ENCODE results near the gene SAP30L.

Gene SAP30L

DNA sequence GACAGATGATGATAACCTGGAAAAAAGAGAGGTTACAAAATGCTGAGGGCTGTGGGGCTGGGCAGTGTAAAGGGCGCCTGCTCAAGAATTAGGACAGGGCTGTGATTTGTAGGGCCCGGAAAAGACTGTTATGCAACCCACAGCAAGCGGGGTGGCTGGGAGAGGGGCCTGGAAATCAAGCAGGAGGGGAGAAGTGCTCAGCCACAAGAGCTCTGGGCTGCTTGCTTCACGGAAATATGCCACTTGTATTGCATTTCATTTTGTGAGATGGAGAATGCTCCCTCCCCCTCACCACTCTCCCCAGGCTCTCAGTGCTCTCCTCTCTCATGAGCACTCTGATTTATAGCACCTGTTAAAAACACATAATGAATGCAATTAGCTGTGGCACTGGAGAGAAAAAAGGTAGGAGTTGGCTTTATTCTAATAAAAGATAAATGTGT is 40.6 kb downstream of the SAP30L start:
- H3K4me3 ChIP-seq (ENCODE audit: low read depth in 1 of 2, low read length in 1 of 2): no peak overlapping the region
- no peaks in the 10 kb centered on the region for H3K4me1 ChIP-seq (ENCODE audit: control insufficient read depth in 1 of 2, insufficient read depth in 1 of 2, low read depth in 1 of 2, low read length in 1 of 2)
- peaks cover 99% of the 10 kb centered on the region for H3K27me3 ChIP-seq
- TF ChIP-seq, protein P1, sequence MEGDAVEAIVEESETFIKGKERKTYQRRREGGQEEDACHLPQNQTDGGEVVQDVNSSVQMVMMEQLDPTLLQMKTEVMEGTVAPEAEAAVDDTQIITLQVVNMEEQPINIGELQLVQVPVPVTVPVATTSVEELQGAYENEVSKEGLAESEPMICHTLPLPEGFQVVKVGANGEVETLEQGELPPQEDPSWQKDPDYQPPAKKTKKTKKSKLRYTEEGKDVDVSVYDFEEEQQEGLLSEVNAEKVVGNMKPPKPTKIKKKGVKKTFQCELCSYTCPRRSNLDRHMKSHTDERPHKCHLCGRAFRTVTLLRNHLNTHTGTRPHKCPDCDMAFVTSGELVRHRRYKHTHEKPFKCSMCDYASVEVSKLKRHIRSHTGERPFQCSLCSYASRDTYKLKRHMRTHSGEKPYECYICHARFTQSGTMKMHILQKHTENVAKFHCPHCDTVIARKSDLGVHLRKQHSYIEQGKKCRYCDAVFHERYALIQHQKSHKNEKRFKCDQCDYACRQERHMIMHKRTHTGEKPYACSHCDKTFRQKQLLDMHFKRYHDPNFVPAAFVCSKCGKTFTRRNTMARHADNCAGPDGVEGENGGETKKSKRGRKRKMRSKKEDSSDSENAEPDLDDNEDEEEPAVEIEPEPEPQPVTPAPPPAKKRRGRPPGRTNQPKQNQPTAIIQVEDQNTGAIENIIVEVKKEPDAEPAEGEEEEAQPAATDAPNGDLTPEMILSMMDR (IDR thresholded peaks at IDR 0.05): no peak
- H3K36me3 ChIP-seq: no peaks in the 10 kb centered on the region
- H3K9me3 ChIP-seq: no peaks in the 10 kb centered on the region
- H3K27ac ChIP-seq: no peak overlapping the region

DNA sequence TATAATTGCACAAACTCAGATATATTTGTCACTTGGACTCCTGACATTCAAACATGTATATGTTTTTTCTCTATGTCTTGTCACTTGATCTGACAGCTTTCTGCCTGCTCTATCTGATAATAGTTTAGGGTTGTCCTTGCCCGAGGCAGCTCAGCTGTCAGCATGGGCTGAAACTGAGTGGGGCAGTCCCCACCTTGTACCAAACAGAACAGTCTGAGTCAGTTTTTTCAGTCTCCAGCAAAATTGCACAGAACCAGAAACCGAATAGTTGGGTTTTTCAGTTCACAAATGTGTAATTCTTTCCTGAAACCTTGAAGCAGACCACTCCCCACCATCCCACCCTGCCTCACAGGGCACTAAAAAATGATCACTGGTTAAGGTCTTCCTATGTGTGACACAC is 41.7 kb downstream of the SAP30L start:
- Histone ChIP-seq H3K27me3 (peaks cover 97% of the 10 kb centered on the region), H3K4me1 (ENCODE audit: control insufficient read depth in 1 of 2, insufficient read depth in 1 of 2, low read depth in 1 of 2, low read length in 1 of 2) (no peaks in the 10 kb centered on the region), H3K27ac (no peak overlapping the region), H3K36me3 (no peaks in the 10 kb centered on the region), H3K4me3 (ENCODE audit: low read depth in 1 of 2, low read length in 1 of 2) (no peak overlapping the region), H3K9me3 (no peaks in the 10 kb centered on the region)
- TF ChIP-seq, protein P1 (IDR thresholded peaks at IDR 0.05): no peak

DNA sequence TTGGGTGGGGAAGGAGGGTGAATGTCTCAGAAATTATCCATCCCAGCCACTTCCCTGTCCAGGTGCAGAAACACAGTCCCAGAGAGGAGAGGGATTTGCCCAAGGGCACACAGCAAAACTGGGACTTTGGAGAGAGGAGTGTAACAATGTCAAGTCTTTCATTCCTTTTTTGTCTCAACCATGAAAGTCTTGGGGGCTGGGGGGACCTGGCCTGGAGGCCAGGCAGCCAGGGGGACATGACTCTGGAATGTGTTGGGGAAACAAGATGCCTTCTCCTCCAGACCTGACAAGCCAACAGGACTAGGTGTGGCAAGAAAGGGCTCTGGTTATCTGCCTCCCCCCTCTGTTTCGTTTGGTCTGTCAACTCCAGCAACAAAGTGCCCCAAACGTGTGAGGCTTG is 46.1 kb downstream of the SAP30L start:
- no peaks in the 10 kb centered on the region for H3K36me3 ChIP-seq
- TF ChIP-seq, protein P1 (IDR thresholded peaks at IDR 0.05): no peak
- no peak overlapping the region for H3K4me3 ChIP-seq (ENCODE audit: low read depth in 1 of 2, low read length in 1 of 2)
- no peak overlapping the region for H3K27ac ChIP-seq
- no peaks in the 10 kb centered on the region for H3K4me1 ChIP-seq (ENCODE audit: control insufficient read depth in 1 of 2, insufficient read depth in 1 of 2, low read depth in 1 of 2, low read length in 1 of 2)
- H3K9me3 ChIP-seq: no peaks in the 10 kb centered on the region
- peaks cover 97% of the 10 kb centered on the region for H3K27me3 ChIP-seq

DNA sequence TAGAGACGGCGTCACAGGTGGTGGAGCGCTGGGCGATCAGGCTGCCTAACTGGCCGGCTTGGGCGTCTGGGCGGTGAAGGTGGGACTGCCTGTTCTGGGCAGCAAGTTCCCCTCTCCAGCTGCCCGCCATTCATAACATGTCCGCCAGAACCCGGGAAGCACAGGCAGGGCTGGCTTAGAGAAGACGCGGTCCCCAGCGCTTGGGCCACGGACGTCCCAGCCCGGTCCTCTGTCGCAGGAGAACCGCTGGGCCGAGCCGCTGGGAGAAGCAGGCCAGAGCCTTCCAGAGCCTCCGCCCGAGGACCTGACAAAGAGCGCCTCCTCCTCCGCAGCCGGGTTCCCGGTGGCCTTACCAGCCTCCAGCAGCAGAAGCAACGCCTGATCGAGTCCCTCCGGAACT is 47.5 kb downstream of the SAP30L start:
- no peak overlapping the region for H3K27ac ChIP-seq
- no peaks in the 10 kb centered on the region for H3K4me1 ChIP-seq (ENCODE audit: control insufficient read depth in 1 of 2, insufficient read depth in 1 of 2, low read depth in 1 of 2, low read length in 1 of 2)
- no peaks in the 10 kb centered on the region for H3K9me3 ChIP-seq
- no peaks in the 10 kb centered on the region for H3K36me3 ChIP-seq
- H3K4me3 ChIP-seq (ENCODE audit: low read depth in 1 of 2, low read length in 1 of 2): no peak overlapping the region
- peaks cover 97% of the 10 kb centered on the region for H3K27me3 ChIP-seq
- TF ChIP-seq, protein P1 (IDR thresholded peaks at IDR 0.05): no peak

DNA sequence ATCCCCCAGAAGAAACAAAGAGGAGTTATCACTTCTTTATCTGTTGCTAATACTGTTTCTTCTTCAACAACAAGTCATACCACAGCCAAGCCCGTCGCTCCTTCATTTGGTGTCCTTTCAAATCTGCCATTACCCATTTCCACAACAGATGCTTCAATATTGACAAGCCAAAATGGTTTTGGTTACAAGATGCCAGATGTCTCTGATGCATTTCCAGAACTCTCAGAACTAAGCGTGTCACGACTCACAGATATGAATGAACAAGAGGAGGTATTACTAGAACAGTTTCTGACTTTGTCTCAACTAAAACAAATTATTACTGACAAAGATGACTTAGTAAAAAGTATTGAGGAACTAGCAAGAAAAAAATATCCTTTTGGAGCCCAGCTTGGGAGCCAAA is 48.2 kb downstream of the SAP30L start:
- Histone ChIP-seq H3K9me3 (no peaks in the 10 kb centered on the region), H3K4me1 (ENCODE audit: control insufficient read depth in 1 of 2, insufficient read depth in 1 of 2, low read depth in 1 of 2, low read length in 1 of 2) (no peaks in the 10 kb centered on the region), H3K27me3 (peaks cover 96% of the 10 kb centered on the region), H3K36me3 (no peaks in the 10 kb centered on the region), H3K4me3 (ENCODE audit: low read depth in 1 of 2, low read length in 1 of 2) (no peak overlapping the region), H3K27ac (no peak overlapping the region)
- TF ChIP-seq, protein P1 (IDR thresholded peaks at IDR 0.05): no peak

DNA sequence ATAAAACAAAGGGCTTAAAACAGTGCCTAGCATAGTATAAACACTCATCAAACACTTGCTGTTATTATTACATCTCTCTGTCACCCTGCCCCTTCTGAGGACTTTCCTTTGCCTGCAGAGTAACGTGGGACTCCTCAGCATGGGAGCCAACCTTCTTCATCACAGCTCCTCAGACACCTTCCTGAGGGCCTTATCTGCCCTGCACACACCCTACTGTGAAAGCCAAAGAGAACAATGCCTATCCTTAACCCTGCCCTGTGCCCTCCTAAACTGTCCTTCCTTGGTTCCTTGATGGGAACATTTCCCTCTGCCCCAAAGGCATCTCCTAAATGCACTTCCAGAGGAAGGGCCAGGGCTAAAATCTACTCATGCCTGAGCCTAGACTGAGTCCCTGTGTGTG is 52.8 kb downstream of the SAP30L start:
- H3K9me3 ChIP-seq: no peaks in the 10 kb centered on the region
- no peak overlapping the region for H3K4me3 ChIP-seq (ENCODE audit: low read depth in 1 of 2, low read length in 1 of 2)
- H3K36me3 ChIP-seq: no peaks in the 10 kb centered on the region
- TF ChIP-seq, protein P1 (IDR thresholded peaks at IDR 0.05): no peak
- H3K27me3 ChIP-seq: peaks cover 93% of the 10 kb centered on the region
- no peaks in the 10 kb centered on the region for H3K4me1 ChIP-seq (ENCODE audit: control insufficient read depth in 1 of 2, insufficient read depth in 1 of 2, low read depth in 1 of 2, low read length in 1 of 2)
- no peak overlapping the region for H3K27ac ChIP-seq

Data from neutrophil (primary cell).